IPS-15b (cell line): ENCODE results near the gene GNG12.
A peak's percentile ranks its signal among the peaks of the same experiment; 100 is the strongest.

Experiments used
- H3K27me3 ChIP-seq: one replicate; pipeline ENCODE4 v1.6.1; 2013; ENCODE audit warnings: low read length; ENCODE audit not compliant: control insufficient read depth, insufficient read depth
- H3K36me3 ChIP-seq: one replicate; pipeline ENCODE4 v1.6.1; 2013; ENCODE audit warnings: low read length; ENCODE audit not compliant: control insufficient read depth, insufficient read depth
- H3K4me1 ChIP-seq: one replicate; pipeline ENCODE4 v1.6.1; 2013; ENCODE audit warnings: mild to moderate bottlenecking, low read length; ENCODE audit not compliant: control insufficient read depth, insufficient read depth
- H3K4me3 ChIP-seq: one replicate; pipeline ENCODE4 v1.5.1; 2013; ENCODE audit warnings: low read depth, low read length
- H3K9ac ChIP-seq: one replicate; pipeline ENCODE4 v1.6.1; 2013; ENCODE audit warnings: low read depth, mild to moderate bottlenecking, low read length
- H3K9me3 ChIP-seq: one replicate; pipeline ENCODE4 v1.6.1; 2013; ENCODE audit warnings: mild to moderate bottlenecking, low read length; ENCODE audit not compliant: control insufficient read depth, insufficient read depth

GNG12 gene

DNA sequence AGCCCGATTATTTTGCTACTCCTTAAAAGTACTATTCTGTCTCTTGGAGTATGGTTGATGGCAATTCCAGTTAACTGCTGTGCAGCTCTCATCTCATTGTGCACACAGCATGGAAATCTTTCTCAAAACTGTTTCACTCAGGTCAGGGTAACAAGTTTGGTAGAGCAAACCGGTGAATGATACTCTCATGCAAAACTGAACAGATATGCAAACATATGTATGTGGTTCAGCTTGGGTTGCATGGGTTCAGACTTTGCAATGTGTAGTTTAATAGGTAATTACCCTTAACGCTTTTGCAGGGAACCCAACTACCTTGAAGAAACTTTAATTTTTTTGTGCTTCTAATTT, 146.1 kb downstream of the GNG12 start:
- peaks cover 3% of the 10 kb centered on the region for H3K4me1 ChIP-seq
- no peaks in the 10 kb centered on the region for H3K9me3 ChIP-seq
- H3K27me3 ChIP-seq: no peaks in the 10 kb centered on the region
- no peak overlapping the region for H3K9ac ChIP-seq
- peak overlapping the region; percentile 88 for H3K4me3 ChIP-seq
- peaks cover 10% of the 10 kb centered on the region for H3K36me3 ChIP-seq

DNA sequence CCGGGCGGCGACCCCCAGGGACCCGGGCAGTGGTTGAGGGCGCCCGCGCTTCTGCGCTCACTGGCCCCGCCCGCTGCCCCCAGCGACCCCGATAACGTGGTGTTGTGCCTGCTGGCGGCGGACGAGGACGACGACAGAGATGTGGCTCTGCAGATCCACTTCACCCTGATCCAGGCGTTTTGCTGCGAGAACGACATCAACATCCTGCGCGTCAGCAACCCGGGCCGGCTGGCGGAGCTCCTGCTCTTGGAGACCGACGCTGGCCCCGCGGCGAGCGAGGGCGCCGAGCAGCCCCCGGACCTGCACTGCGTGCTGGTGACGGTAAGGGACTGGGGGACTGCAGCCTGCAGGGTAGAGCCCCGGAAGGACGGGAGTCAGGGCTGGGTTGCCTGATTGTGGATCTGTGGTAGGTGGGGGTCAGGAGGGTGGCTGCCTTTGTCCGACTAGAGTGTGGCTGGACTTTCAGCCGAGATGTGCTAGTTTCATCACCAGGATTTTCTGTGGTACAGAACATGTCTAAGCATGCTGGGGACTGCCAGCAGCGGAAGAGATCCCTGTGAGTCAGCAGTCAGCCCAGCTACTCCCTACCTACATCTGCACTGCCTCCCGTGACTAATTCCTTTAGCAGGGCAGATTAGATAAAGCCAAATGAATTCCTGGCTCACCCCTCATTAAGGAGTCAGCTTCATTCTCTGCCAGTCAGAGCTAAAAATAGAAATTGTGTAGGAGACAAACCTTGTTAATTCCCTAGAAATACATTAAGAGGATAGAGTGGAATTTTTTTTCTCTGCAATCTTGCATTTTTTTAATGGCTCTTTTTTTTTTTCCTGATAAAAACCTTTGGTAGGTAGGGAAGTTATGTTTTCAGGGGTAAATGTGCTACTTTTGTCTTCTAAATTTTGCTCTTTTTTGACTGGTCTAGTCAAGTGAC, 146.7 kb downstream of the GNG12 start:
- peaks cover 3% of the 10 kb centered on the region for H3K4me1 ChIP-seq
- peaks cover 10% of the 10 kb centered on the region for H3K36me3 ChIP-seq
- H3K4me3 ChIP-seq: peak overlapping the region; percentile 88
- no peaks in the 10 kb centered on the region for H3K27me3 ChIP-seq
- H3K9ac ChIP-seq: peak overlapping the region; percentile 87
- no peaks in the 10 kb centered on the region for H3K9me3 ChIP-seq

DNA sequence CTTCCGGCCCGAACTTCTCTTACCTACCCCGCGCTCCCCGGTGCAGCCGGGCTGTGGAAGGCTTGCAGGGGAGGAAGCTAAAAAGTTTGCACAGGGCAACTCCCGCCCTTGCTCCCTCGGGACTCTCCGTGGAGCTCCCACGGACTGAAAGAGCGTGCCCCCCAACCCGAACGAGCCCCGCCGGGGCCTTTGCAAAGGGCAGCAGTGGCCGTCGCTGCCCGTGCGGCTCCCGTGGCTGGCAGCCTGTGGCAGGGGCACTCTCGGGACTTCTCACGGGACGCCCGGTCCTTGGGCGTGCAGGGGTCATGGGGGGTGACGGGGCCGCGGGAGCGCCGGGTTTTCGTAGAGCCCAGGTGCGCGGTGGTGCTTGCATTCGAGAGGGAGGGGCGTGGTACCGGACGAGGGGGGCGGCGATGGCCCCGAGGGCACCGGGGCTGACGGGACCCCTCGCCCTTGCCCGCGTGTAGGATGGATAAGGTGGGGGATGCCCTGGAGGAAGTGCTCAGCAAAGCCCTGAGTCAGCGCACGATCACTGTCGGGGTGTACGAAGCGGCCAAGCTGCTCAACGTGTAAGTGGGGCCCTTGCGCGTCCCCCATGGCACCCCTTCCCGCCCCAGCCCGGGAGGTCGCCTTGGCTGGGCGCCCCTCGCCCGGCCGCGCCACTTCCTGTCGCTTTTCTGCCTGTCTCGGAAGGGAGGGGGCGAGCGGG, 147.6 kb downstream of the GNG12 start:
- Histone ChIP-seq H3K9ac (peak overlapping the region; percentile 87), H3K4me1 (peaks cover 3% of the 10 kb centered on the region), H3K27me3 (no peaks in the 10 kb centered on the region), H3K9me3 (no peaks in the 10 kb centered on the region), H3K36me3 (peaks cover 10% of the 10 kb centered on the region), H3K4me3 (peak overlapping the region; percentile 88)

DNA sequence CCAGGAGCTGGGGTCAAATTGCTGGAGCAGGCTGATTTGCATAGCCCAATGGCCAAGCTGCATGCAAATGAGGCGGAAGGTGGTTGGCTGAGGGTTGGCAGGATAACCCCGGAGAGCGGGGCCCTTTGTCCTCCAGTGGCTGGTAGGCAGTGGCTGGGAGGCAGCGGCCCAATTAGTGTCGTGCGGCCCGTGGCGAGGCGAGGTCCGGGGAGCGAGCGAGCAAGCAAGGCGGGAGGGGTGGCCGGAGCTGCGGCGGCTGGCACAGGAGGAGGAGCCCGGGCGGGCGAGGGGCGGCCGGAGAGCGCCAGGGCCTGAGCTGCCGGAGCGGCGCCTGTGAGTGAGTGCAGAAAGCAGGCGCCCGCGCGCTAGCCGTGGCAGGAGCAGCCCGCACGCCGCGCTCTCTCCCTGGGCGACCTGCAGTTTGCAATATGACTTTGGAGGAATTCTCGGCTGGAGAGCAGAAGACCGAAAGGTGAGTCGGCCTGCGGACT, 148.2 kb downstream of the GNG12 start, which contains the start of gene GADD45A:
TSS of gene GADD45A (plus strand) at position 135 of the 491 bp plus-strand sequence. CDS start at position 429, 294 bp downstream.
- Histone ChIP-seq H3K9me3 (no peaks in the 10 kb centered on the region), H3K27me3 (no peaks in the 10 kb centered on the region), H3K4me3 (peak within 1 kb of the TSS; percentile 88), H3K4me1 (peaks cover 3% of the 10 kb centered on the region), H3K9ac (peak within 1 kb of the TSS; percentile 87), H3K36me3 (peaks cover 10% of the 10 kb centered on the region)

DNA sequence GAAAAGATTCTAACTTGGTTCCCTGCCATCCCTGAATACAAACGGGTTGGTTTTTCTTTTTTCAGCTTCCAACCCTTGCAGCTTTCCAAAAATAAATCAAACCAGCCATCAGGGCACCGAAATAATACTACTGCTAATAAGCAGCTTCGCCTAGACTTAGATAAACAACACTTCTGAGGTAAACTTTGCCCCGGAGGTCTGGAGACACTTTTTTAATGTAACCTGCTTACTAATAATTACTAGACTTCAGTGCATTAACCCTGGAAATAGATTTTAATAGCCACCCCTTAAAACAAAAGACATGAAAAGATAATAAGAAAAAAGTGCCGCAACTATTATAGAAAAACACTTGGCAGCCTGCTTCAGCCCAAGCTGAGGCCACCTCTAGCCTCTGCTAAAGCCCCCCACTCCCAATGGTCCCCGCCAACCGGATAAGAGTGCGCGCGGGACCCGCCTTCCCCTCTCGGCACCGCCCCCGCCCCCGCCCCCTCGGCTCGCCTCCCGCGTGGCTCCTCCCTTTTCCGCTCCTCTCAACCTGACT, 148.7 kb downstream of the GNG12 start:
- H3K27me3 ChIP-seq: no peaks in the 10 kb centered on the region
- H3K9ac ChIP-seq: no peak overlapping the region
- H3K4me3 ChIP-seq: no peak overlapping the region
- peaks cover 3% of the 10 kb centered on the region for H3K4me1 ChIP-seq
- peaks cover 10% of the 10 kb centered on the region for H3K36me3 ChIP-seq
- H3K9me3 ChIP-seq: no peaks in the 10 kb centered on the region

DNA sequence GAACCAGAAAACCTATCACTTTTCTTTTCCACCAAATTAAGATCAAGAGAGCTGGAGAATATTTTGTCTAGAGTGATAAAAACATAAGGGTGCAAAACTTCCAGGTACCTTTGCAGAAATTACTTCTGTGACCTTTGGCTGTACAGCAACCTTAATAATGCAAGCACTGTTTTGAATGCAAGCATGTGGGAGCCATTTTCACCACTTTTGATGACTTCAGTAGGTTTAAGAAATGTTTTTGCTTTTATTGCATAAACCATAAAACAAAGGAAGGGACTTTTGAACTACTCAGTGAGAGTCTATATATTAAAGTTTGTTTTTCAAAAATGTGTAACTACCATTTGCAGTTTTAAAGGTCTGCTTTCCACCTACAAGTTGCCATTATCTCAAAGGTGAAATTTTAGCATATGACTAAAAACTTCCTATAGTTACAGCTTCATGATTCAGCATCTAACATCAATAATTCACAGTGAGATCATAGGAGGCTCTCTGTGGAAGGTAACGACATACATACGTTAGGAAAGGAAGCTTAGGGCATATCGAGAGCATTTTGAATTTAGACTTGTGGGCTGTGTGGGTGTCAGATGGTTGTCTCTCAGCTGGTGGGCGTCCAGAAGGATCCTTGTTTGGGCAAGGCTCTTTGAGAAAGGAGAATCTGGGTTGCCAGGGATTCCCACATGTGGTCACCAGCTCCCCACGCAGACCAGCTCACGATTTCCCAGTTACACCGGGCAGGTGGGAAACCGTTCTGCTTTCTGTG, 149.3 kb downstream of the GNG12 start:
- Histone ChIP-seq H3K9ac (no peak overlapping the region), H3K27me3 (no peaks in the 10 kb centered on the region), H3K4me3 (no peak overlapping the region), H3K36me3 (peaks cover 7% of the 10 kb centered on the region), H3K4me1 (peaks cover 3% of the 10 kb centered on the region), H3K9me3 (no peaks in the 10 kb centered on the region)

DNA sequence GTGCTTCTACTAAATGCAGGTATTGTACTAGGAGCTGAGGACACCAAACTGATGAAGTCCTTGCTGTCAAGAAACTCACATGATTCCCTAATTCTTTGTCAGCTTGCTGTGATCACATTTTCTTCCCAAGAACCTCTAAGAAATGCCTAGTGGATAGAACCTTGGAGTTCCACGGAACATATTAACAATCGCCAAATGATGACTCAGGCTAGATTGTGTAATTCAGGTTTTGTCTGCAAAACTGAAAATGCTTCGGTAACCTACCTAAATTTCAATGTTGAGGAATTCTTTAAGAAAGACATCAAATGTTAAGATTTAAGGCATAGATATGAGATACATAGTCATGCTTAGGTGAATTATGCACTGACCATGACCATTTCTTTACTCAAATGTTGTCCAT, 150.0 kb downstream of the GNG12 start:
- Histone ChIP-seq H3K4me1 (peaks cover 3% of the 10 kb centered on the region), H3K9me3 (no peaks in the 10 kb centered on the region), H3K27me3 (no peaks in the 10 kb centered on the region), H3K4me3 (no peak overlapping the region), H3K9ac (no peak overlapping the region), H3K36me3 (peaks cover 4% of the 10 kb centered on the region)

DNA sequence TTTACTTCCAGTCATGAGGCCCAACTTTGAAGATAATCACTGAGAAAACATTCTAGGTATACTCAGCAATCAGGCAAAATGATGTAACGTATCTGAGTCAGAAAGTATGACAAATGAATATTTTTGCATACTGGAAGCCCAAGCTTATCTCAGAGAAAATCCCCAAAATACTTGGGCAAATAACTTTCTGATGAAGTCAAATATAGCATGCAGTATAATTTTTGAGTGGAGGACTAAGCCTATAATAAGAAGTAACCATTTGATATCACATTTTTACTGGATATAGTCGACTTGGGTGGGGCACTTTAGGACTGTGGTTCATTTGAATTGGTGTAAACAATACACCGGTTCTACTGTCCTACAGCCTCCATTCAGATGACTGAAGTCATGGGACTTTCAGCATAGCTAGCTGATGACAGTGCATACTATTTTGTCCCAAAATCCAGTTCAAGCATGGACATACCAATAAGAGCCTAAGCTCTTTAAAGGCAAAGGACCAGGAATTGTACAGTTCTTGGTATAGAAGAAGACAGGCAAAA, 150.5 kb downstream of the GNG12 start:
- Histone ChIP-seq H3K36me3 (peaks cover 2% of the 10 kb centered on the region), H3K4me1 (peaks cover 3% of the 10 kb centered on the region), H3K27me3 (no peaks in the 10 kb centered on the region), H3K4me3 (no peak overlapping the region), H3K9me3 (no peaks in the 10 kb centered on the region), H3K9ac (no peak overlapping the region)

DNA sequence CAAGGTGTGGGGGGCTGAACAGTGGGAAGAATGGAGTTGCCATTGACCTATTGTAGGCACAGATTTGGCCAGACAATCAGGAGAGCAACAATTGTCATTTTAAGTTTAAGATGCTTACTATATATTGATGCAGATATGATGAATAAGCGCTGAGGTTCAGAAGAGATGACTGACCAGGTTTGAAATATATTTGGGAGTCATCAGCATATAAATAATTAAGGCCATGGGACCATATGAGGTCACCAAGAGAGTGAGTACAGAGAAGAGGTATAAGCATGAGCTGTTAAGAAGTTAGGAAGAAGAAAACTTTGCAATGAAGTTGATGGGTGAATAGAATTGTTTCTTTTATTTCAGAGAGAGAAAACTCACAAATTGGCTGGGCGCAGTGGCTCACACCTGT, 152.8 kb downstream of the GNG12 start:
- Histone ChIP-seq H3K9me3 (no peaks in the 10 kb centered on the region), H3K27me3 (no peaks in the 10 kb centered on the region), H3K9ac (no peak overlapping the region), H3K4me1 (peaks cover 3% of the 10 kb centered on the region), H3K36me3 (no peaks in the 10 kb centered on the region), H3K4me3 (no peak overlapping the region)

DNA sequence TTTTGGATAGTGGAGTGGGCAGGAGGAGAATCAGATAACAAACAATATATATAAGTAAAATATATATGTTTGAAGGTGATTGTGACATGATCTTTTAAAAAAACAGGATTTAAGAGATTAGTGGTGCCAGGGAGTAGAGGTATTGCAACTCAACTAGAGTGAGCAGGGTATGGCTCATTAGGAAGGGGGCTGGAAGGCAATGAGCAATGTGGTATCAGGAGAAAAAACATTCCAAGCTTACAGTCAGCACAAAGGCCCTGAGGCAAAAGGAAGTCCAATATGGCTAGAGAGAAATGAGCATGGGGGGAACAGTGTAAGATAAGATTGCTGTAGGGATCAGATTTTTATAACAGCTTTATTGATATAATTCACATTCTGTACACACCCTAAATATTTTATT, 153.6 kb downstream of the GNG12 start:
- Histone ChIP-seq H3K27me3 (no peaks in the 10 kb centered on the region), H3K4me3 (no peak overlapping the region), H3K36me3 (no peaks in the 10 kb centered on the region), H3K9me3 (no peaks in the 10 kb centered on the region), H3K9ac (no peak overlapping the region), H3K4me1 (peaks cover 3% of the 10 kb centered on the region)

DNA sequence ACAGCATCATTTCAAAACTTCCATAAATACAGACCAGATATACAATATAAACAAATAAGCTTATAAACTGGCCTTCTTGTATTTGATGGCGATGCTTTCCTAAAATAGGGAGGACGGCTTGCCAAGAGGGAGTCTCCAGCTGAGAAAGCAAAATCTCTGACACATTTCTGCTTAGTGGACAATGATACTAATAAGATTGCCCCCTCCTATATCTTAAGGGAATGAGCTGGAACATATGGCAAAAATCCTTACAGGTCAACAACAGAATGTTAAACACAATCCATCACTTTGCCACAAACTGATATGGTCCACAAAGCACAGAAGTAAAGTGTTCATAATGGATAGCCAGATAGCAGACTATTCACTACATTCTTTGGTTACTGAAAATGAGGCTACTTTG, 155.3 kb downstream of the GNG12 start:
- no peaks in the 10 kb centered on the region for H3K27me3 ChIP-seq
- no peak overlapping the region for H3K4me3 ChIP-seq
- no peaks in the 10 kb centered on the region for H3K9me3 ChIP-seq
- no peaks in the 10 kb centered on the region for H3K36me3 ChIP-seq
- no peak overlapping the region for H3K9ac ChIP-seq
- H3K4me1 ChIP-seq: no peaks in the 10 kb centered on the region
